C4-2B (cell line): ENCODE data around the gene KPNB1.

Experiments used
- H3K27ac ChIP-seq: fragments of 450-650 bp; 2 replicates; pipeline ENCODE4 v1.5.1; 2017
- CTCF ChIP-seq: fragments of 450-650 bp; conservative IDR thresholded peaks from 2 replicates; pipeline ENCODE4 v1.5.1; 2017; ENCODE audit warnings: mild to moderate bottlenecking
- ZFX ChIP-seq: fragments of 450-650 bp; IDR thresholded peaks from 2 replicates; pipeline ENCODE4 v1.6.1; 2017

The KPNB1 gene

GRCh38 chr17:47717261-47717697 is 67.6 kb downstream of the KPNB1 start:
- no peak for TF ChIP-seq ZFX
- no peak for TF ChIP-seq CTCF

GRCh38 chr17:47717979-47718621 is 68.4 kb downstream of the KPNB1 start:
- no peak for TF ChIP-seq ZFX
- TF ChIP-seq CTCF = no peak
- H3K27ac ChIP-seq = no peak overlapping the region

More at GRCh38 chr17:47717261-47717697, 67.6 kb downstream of the KPNB1 start:
- no peak overlapping the region for H3K27ac ChIP-seq

GRCh38 chr17:47718634-47719405 is 69.1 kb downstream of the KPNB1 start:
- H3K27ac ChIP-seq = no peak overlapping the region
- TF ChIP-seq CTCF = no peak

GRCh38 chr17:47719411-47720152 is 69.9 kb downstream of the KPNB1 start:
- no peak overlapping the region for H3K27ac ChIP-seq
- TF ChIP-seq ZFX (no peak), CTCF (no peak)

GRCh38 chr17:47720196-47720595 is 70.5 kb downstream of the KPNB1 start:
- TF ChIP-seq ZFX (no peak), CTCF (no peak)

GRCh38 chr17:47720754-47721533 is 71.2 kb downstream of the KPNB1 start:
- H3K27ac ChIP-seq = peak overlapping the region; percentile 23
- no peak; the same call in 1 of the 2 replicates for TF ChIP-seq CTCF
- TF ChIP-seq ZFX = no peak

More at GRCh38 chr17:47720196-47720595, 70.5 kb downstream of the KPNB1 start:
- no peak overlapping the region for H3K27ac ChIP-seq
